GM12878 (cell line): ENCODE measurements around the gene MRGPRE. TPM values are rescaled to one million over a fixed set of nuclear protein-coding genes. Genes with fewer than 3 reads are reported as not detected.

Experiments
- ATAC-seq: fragments of 200-7000 bp; cut with Tn5 transposase; 3 replicates; pipeline ENCODE4 v1.9.1; 2020; ENCODE audit warnings: mild to moderate bottlenecking, moderate library complexity
- BruUV-seq: library from RNA; stranded (reverse); fragments of 400-500 nt; replicated peaks from 2 replicates; lab custom pipeline; 2021; lab: Mats Ljungman, UMichigan
- CTCF ChIA-PET: fragments of 300-600 bp; sonication (Branson Sonifier 250); formaldehyde crosslinking; extraction: SDS; loops from one replicate; lab custom pipeline; 2021; ENCODE audit warnings: inconsistent platforms; lab: Yijun Ruan, JAX
- POLR2A ChIA-PET: fragments of 350-600 bp; formaldehyde crosslinking; extraction: SDS; loops from one replicate; lab custom pipeline; 2021; ENCODE audit warnings: inconsistent platforms; lab: Charles Lee
- RAD21 ChIA-PET: fragments of 300-600 bp; sonication (Branson Sonifier 250); formaldehyde crosslinking; loops from one replicate; lab custom pipeline; 2023; ENCODE audit warnings: antibody characterized with exemption; ENCODE audit not compliant: unreplicated experiment; lab: Charles Lee
- SMC1A ChIA-PET: fragments of 300-600 bp; sonication (Branson Sonifier 250); formaldehyde crosslinking; loops from one replicate; lab custom pipeline; 2023; ENCODE audit not compliant: unreplicated experiment, uncharacterized antibody; lab: Charles Lee
- DNase-seq: peaks from one replicate; pipeline ENCODE4 v3.0.0-alpha.2; 2011; ENCODE audit warnings: low read depth, low spot score
- FAIRE-seq: peaks from 3 replicates; lab custom pipeline; 2011; peaks lifted over from hg19 to GRCh38; lab: Jason Lieb, UNC
- H2AFZ ChIP-seq: 2 replicates; pipeline ENCODE4 v1.6.0; 2011; ENCODE audit warnings: low read depth, low read length, control low read depth; ENCODE audit not compliant: control insufficient read depth
- H3K27ac ChIP-seq: 2 replicates; pipeline ENCODE4 v1.5.1; 2011; ENCODE audit warnings: control low read depth; ENCODE audit not compliant: control insufficient read depth, insufficient read depth
- H3K27me3 ChIP-seq, 2 experiments: replicated peaks in 1 of 2; 2 replicates each; pipeline versions ENCODE4 v1.6.0 to v1.6.1; 2011; ENCODE audit warnings: low read length in 1 of 2; ENCODE audit not compliant: control insufficient read depth in 2 of 2, insufficient read depth in 2 of 2
- H3K36me3 ChIP-seq, 2 experiments: 2 replicates each; pipeline ENCODE4 v1.5.1; 2011; ENCODE audit warnings: low read length in 1 of 2; ENCODE audit not compliant: control insufficient read depth in 2 of 2, insufficient read depth in 2 of 2
- H3K4me1 ChIP-seq: 2 replicates; pipeline ENCODE4 v1.6.1; 2011; ENCODE audit warnings: mild to moderate bottlenecking, low read length, moderate library complexity, mixed read lengths; ENCODE audit not compliant: control insufficient read depth, insufficient read depth
- H3K4me2 ChIP-seq: 2 replicates; pipeline ENCODE4 v1.6.0; 2011; ENCODE audit warnings: control low read depth; ENCODE audit not compliant: control insufficient read depth, insufficient read depth
- H3K4me3 ChIP-seq: fragments of 200-600 bp; sonication (generic); 2 replicates; pipeline ENCODE4 v1.5.1; 2016
- H3K79me2 ChIP-seq: 2 replicates; pipeline ENCODE4 v1.6.0; 2011; ENCODE audit warnings: low read length; ENCODE audit not compliant: control insufficient read depth, insufficient read depth
- H3K9ac ChIP-seq: 2 replicates; pipeline ENCODE4 v1.8.0; 2011; ENCODE audit warnings: low read length, control low read depth, mixed read lengths; ENCODE audit not compliant: control insufficient read depth, insufficient read depth
- H3K9me3 ChIP-seq: replicated peaks from 3 replicates; pipeline ENCODE4 v1.5.1; 2011; ENCODE audit warnings: mild to moderate bottlenecking, low read length; ENCODE audit not compliant: control insufficient read depth, insufficient read depth
- H4K20me1 ChIP-seq: 2 replicates; pipeline ENCODE4 v1.6.0; 2011; ENCODE audit not compliant: control insufficient read depth, insufficient read depth
- JUND ChIP-seq: IDR thresholded peaks from 2 replicates; pipeline ENCODE4 v1.6.1; 2012; ENCODE audit warnings: low read depth, mild to moderate bottlenecking, low read length, improper control_type of control experiment, moderate library complexity
- MEF2A ChIP-seq: IDR thresholded peaks from 2 replicates; pipeline ENCODE4 v1.6.1; 2011; ENCODE audit warnings: low read depth, mild to moderate bottlenecking, low read length, moderate library complexity; ENCODE audit not compliant: insufficient read depth
- NRF1 ChIP-seq: conservative IDR thresholded peaks from 2 replicates; pipeline ENCODE4 v1.6.1; 2011; ENCODE audit warnings: mild to moderate bottlenecking, low read depth, low read length, improper control_type of control experiment
- RAD51 ChIP-seq: fragments of 450-650 bp; IDR thresholded peaks from 2 replicates; pipeline ENCODE4 v1.6.1; 2016; ENCODE audit warnings: moderate library complexity, mild to moderate bottlenecking, inconsistent platforms
- SP1 ChIP-seq: IDR thresholded peaks from one replicate; pipeline ENCODE4 v1.6.1; 2011; ENCODE audit warnings: low read depth, low read length
- ZNF217 ChIP-seq: fragments of 450-650 bp; IDR thresholded peaks from 2 replicates; pipeline ENCODE4 v1.6.1; 2017; ENCODE audit warnings: antibody characterized with exemption, mild to moderate bottlenecking
- ZNF622 ChIP-seq: fragments of 450-650 bp; IDR thresholded peaks from 2 replicates; pipeline ENCODE4 v1.6.1; 2017; ENCODE audit warnings: mild to moderate bottlenecking, inconsistent platforms
- WGBS: methylation state at CpG from one replicate; pipeline ENCODE4 v1.1.6; 2016; ENCODE audit warnings: low lambda C conversion rate; ENCODE audit not compliant: insufficient replicate concordance, insufficient coverage; ENCODE audit errors: missing lambda C conversion rate; 5-methylcytosine and 5-hydroxymethylcytosine counted together
- in situ Hi-C: fragments of 300-500 bp; cut with MboI; formaldehyde crosslinking; loops from 9 replicates; pipeline ENCODE4 v1.14.3; 2018; ENCODE audit warnings: mixed read lengths
- intact Hi-C: fragments of 100-400 bp; cut with micrococcal nuclease; formaldehyde crosslinking; loops from one replicate; pipeline ENCODE4 v1.14.2; 2022; ENCODE audit not compliant: unreplicated experiment
- polyA plus RNA-seq, 11 experiments: library from polyadenylated mRNA; depleted of rRNA in 4 of 11; unstranded in 6 of 11; stranded (reverse) in 5 of 11; fragments of >200 nt; fragmentation: Nextera tagmentation in 4 of 11; fragmentation: Illumina TruSeq in 1 of 11; extraction: Ambion mirVana in 4 of 11; extraction: Trizol in 1 of 11; gene quantifications; 1 replicate in 1 of 11; 2 replicates in 10 of 11; pipeline versions ENCODE4 v1.2.1 to v1.2.3, GENCODE V29; 2011 to 2016; ENCODE audit warnings: inconsistent platforms in 2 of 11, missing spikeins in 2 of 11, low read depth in 1 of 11
- total RNA-seq, 4 experiments: library from RNA; depleted of rRNA in 3 of 4; stranded (reverse); fragments of >200 nt in 3 of 4; fragmentation: Illumina TruSeq in 1 of 4; extraction: Trizol in 1 of 4; gene quantifications; 2 replicates each; pipeline versions ENCODE4 v1.2.1 to v1.2.3, GENCODE V29; 2013 to 2021
- TF ChIP-seq, protein P1 (sequence below): IDR thresholded peaks from 2 replicates; pipeline ENCODE4 v1.6.1; 2012; ENCODE audit warnings: low read depth, low read length, improper control_type of control experiment
- TF ChIP-seq, protein P2 (sequence below): fragments of 450-650 bp; IDR thresholded peaks from 2 replicates; pipeline ENCODE4 v1.6.1; 2017; ENCODE audit warnings: mild to moderate bottlenecking, moderate library complexity

MRGPRE gene
- total and polyA plus RNA-seq, 10 of the 15 experiments (the other 5 are each of a cell fraction or from before 2014, with no cell fraction given), result 0.34 TPM; not detected in 9

DNA sequence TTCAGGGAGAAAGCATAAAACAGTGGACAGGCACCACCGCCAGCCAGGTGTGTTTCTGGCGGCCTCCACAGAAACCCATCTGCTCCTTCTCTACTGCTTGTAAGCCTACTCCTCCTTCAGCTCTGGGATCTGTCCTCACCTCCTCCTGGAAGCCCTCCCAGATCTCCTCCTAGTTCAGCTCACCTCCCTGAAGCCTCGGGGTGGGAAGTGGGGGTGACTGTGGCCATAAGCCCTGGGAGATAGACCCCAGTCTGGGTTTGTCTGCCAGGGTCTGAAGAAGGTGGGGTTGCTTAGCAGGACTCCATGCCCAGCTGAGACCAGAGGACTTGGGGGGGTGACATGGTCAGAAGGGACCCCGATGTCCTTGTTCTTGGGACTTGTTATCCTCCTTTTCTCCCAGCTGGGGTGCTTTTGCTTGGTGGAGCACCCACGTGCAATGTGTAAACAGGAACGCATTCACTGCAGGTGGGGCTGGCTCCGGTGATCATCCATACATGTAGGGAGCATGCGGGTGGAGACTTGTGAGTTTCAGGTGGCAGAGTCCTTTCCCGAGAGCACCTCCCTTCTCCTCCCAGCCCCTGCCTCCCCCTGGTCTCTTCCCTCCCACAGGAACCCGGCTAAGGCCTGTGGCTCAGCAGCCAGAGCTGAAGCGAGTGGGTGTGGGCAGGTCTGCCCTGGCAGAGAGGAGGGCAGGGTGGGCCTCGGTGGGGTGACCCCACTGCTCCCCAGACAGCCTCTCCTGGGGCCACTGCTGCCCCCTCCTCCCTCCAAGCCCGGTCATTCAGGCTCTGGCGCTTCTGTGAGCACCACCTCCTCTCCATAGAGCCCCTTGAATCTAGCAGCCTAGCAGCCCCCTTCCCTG, 39.5 kb downstream of the MRGPRE start:
- no peaks in the 10 kb centered on the region for H4K20me1 ChIP-seq
- ChIA-PET CTCF (no interaction called here), RAD21 (no interaction called here), POLR2A (no interaction called here), SMC1A (no interaction called here)
- no peak overlapping the region for H2AFZ ChIP-seq
- H3K9me3 ChIP-seq, result no peaks in the 10 kb centered on the region
- DNase-seq, result no peak
- H3K27me3 ChIP-seq, result no peaks in the 10 kb centered on the region; a peak in 1 of 4 replicates
- intact Hi-C loops (no loop called here), in situ Hi-C loops (no loop called here)
- no peaks in the 10 kb centered on the region for H3K36me3 ChIP-seq
- H3K27ac ChIP-seq, result no peak overlapping the region
- TF ChIP-seq MEF2A (no peak), NRF1 (no peak), ZNF217 (no peak), RAD51 (no peak), JUND (no peak), SP1 (no peak), ZNF622 (no peak)
- TF ChIP-seq, protein P1, sequence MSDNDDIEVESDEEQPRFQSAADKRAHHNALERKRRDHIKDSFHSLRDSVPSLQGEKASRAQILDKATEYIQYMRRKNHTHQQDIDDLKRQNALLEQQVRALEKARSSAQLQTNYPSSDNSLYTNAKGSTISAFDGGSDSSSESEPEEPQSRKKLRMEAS, result no peak
- TF ChIP-seq, protein P2, sequence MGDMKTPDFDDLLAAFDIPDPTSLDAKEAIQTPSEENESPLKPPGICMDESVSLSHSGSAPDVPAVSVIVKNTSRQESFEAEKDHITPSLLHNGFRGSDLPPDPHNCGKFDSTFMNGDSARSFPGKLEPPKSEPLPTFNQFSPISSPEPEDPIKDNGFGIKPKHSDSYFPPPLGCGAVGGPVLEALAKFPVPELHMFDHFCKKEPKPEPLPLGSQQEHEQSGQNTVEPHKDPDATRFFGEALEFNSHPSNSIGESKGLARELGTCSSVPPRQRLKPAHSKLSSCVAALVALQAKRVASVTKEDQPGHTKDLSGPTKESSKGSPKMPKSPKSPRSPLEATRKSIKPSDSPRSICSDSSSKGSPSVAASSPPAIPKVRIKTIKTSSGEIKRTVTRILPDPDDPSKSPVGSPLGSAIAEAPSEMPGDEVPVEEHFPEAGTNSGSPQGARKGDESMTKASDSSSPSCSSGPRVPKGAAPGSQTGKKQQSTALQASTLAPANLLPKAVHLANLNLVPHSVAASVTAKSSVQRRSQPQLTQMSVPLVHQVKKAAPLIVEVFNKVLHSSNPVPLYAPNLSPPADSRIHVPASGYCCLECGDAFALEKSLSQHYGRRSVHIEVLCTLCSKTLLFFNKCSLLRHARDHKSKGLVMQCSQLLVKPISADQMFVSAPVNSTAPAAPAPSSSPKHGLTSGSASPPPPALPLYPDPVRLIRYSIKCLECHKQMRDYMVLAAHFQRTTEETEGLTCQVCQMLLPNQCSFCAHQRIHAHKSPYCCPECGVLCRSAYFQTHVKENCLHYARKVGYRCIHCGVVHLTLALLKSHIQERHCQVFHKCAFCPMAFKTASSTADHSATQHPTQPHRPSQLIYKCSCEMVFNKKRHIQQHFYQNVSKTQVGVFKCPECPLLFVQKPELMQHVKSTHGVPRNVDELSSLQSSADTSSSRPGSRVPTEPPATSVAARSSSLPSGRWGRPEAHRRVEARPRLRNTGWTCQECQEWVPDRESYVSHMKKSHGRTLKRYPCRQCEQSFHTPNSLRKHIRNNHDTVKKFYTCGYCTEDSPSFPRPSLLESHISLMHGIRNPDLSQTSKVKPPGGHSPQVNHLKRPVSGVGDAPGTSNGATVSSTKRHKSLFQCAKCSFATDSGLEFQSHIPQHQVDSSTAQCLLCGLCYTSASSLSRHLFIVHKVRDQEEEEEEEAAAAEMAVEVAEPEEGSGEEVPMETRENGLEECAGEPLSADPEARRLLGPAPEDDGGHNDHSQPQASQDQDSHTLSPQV, result no peak
- no peak for ATAC-seq
- no peak overlapping the region for H3K9ac ChIP-seq
- BruUV-seq, result no TSS peak
- H3K4me3 ChIP-seq, result no peak overlapping the region
- FAIRE-seq, result no peak
- no peaks in the 10 kb centered on the region for H3K4me1 ChIP-seq
- WGBS, result 29% methylated on average over 14 of the region's 14 CpGs
- H3K79me2 ChIP-seq, result no peaks in the 10 kb centered on the region
- no peak overlapping the region for H3K4me2 ChIP-seq
